ENCODE data around the gene KSR1.

Gene KSR1

DNA sequence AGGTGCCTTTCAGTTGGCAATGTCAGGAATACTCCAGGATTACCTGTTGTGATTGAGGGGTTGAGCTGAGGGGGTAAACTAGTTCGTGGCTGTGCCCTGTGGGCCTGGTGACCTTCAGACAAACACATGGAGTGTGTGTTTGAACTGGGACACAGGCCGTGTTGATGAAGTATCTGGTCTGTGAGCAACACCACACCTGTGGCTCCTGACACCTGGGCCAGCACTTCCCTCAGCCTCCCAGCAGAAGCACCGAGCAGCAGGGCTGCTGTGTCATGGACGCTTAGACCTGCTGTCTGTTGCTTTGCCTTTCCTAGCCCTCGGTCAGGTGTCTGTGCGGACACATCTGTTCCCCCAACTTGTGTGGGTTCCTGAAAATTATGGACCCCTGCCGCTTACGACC, 82.9 kb downstream of the KSR1 start:
- TF ChIP-seq, protein P1, sequence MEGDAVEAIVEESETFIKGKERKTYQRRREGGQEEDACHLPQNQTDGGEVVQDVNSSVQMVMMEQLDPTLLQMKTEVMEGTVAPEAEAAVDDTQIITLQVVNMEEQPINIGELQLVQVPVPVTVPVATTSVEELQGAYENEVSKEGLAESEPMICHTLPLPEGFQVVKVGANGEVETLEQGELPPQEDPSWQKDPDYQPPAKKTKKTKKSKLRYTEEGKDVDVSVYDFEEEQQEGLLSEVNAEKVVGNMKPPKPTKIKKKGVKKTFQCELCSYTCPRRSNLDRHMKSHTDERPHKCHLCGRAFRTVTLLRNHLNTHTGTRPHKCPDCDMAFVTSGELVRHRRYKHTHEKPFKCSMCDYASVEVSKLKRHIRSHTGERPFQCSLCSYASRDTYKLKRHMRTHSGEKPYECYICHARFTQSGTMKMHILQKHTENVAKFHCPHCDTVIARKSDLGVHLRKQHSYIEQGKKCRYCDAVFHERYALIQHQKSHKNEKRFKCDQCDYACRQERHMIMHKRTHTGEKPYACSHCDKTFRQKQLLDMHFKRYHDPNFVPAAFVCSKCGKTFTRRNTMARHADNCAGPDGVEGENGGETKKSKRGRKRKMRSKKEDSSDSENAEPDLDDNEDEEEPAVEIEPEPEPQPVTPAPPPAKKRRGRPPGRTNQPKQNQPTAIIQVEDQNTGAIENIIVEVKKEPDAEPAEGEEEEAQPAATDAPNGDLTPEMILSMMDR (conservative IDR thresholded peaks at IDR 0.05), result no peak
- no peak for TF ChIP-seq ZFX (IDR thresholded peaks at IDR 0.05)
- no peak overlapping the region for H3K27ac ChIP-seq

DNA sequence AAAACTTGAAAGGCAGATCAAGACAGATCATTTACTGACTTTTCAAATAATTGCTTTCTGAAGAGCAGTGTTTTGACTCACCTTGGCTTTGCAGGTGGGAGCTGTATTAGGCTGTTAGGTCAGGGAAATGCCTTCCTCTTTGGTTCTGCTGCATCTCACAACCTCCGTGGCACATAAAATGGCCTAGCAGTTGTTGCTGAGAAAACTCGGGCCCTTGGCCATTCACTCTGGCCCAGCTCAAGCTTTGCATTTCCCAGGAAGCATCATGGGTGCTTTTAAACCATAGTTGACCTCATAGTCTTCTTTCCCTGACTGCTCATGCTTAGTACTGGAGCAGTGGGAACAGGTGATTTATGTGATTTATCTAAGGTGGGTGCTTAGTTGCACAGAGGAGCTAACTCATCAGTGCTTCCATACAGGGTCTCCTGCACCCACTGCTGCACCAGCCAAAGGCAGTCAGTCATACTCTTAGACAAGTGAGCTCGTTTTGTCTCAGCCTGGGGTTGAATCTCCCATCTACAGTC, 83.6 kb downstream of the KSR1 start:
- no peak overlapping the region for H3K27ac ChIP-seq
- TF ChIP-seq, protein P1 (conservative IDR thresholded peaks at IDR 0.05), result no peak
- TF ChIP-seq ZFX (IDR thresholded peaks at IDR 0.05), result no peak

DNA sequence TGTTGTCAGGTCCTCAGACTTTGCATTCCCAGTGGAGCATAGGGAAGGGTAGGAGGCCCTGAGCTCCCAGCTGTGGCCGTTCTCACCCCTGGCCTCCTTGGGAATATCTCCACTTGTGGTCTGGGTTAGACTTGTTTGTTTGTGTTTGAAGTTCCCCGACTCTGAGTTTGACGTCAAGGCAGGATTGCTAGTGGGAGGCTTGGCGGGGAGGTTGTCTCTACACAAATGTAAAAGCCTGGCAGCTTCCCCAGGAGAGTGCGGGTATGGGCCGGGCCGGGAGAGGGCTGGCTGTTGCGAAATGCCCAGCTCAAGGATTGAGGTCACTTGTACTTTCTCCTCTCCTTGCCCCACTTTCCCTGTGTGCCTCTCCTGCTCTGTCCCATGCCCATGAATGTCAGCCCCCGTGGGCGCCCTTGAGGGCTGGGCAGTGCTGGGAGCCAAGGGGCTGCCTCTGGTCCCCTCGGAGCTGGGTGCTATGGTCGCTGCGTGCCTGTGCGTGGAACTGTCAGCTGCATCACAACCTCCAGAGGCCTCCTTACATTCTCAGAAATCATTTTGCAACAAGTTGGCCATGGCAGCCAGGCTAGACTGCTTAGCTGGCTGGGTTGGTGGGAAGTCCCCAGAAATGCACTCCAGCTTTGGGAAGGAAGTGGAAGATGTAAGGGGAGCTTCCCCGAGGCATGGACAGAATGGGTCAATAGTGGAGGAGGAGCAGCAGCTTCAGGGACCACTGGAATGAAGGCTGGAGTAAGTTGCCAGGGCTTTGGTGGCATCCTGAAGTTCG, 84.3 kb downstream of the KSR1 start:
- H3K27ac ChIP-seq, result no peak overlapping the region
- TF ChIP-seq, protein P1 (conservative IDR thresholded peaks at IDR 0.05), result no peak
- no peak for TF ChIP-seq ZFX (IDR thresholded peaks at IDR 0.05)

DNA sequence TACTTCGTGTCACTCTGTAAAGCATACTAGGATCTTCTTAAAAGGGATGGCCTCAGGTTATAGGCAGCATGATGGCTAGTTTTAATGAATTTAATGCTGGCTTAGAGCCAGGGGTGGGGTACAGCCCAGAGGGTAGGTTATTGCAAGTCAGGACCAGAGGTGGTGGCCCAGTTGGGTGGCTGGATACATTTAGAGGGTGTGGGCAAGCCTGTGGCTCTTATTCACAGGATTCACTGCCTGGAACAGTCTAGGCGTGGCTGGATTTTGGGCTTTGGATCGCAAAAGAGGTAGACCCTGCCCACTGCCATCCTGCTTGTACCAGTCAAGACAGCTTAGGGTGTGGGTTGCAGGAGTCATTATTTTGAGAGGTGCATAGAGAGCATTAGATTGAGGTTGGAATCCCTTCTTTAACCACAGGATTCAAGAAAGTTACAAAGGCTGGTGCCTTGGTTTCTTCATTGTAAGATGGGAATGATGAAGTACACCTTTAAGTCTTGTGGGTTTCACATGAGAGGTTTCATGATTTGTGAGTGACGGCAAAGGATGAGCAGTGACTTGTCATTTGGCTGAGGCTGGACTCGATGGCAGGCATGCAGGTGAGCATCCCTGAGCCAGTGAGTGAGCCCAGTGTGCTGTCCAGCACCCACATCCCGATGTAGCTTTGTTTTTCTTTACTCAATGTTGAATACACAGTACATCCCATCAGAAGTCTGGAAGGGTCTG, 85.2 kb downstream of the KSR1 start:
- no peak overlapping the region for H3K27ac ChIP-seq
- TF ChIP-seq, protein P1 (conservative IDR thresholded peaks at IDR 0.05), result no peak
- no peak for TF ChIP-seq ZFX (IDR thresholded peaks at IDR 0.05)

DNA sequence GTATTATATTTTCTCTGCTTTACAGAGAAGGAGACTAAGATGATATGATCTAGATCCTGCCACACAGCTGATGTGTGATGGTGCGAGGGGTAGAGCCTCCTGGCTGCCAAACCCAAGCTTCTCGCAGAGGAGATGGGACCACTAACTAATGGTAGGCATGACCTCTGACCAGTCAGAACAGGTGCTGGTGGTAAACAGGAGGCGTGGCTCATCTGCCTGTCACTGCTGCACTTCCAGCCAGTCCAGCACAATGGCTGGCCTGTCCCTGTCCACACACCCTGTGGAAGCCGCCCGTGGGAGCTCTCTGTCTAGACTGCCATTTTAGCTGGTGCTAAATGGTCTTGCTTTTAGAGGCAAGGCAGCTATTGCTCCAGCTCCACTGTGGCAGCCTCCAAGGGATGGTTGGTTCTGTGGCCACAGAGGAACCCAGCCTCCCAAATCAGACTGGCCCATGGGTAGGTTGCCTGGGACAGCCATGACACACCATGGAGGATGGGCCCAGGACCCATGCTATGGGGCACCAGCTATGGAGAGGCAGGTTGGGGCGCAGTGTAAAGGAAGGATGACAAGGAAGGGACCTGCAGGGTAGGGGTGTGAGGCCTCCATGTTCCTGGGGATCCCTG, 86.7 kb downstream of the KSR1 start:
- H3K27ac ChIP-seq, result no peak overlapping the region
- TF ChIP-seq, protein P1 (conservative IDR thresholded peaks at IDR 0.05), result no peak
- TF ChIP-seq ZFX (IDR thresholded peaks at IDR 0.05), result no peak

DNA sequence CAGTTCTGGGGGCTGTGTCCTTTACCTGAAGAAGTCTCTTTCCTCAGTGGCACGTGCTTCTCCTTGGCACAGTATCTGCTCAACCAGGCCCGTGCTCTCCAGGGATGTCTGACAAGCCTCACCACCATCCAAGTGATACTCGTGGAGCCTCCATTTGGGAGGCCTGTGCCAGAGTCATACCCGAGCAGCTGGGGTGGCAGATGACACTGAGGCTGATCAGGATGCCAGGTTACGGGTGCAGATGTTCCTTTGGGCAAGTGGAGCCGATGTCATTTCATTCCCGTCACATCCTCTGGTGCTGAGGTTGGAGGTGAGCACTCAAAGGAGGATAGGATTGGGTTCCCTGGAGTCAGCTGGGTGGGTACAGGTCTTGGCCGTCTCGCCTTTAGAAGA, 87.2 kb downstream of the KSR1 start:
- TF ChIP-seq, protein P1 (conservative IDR thresholded peaks at IDR 0.05), result no peak
- TF ChIP-seq ZFX (IDR thresholded peaks at IDR 0.05), result no peak
- H3K27ac ChIP-seq, result no peak overlapping the region

DNA sequence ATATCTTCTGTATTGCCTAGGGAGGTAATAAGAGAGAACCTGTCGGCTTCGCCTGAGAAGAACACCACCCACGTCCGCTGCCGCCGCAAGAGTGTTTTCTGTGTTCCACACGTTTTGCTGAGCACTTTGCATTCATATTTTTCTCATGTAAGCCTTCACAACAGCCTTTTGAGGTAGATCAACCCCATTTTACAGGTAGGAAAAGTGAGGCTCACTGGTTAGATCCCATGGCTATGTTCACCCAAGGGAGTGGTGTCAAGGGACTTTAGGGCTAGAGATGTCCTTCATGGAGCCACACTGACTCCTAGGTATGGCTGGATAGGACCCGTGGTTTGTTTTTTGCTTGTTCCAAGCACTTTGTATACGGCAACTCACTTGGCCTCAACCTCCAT, 87.7 kb downstream of the KSR1 start:
- H3K27ac ChIP-seq, result no peak overlapping the region
- TF ChIP-seq, protein P1 (conservative IDR thresholded peaks at IDR 0.05), result no peak
- no peak for TF ChIP-seq ZFX (IDR thresholded peaks at IDR 0.05)
